GM19397 (cell line): ENCODE data around the gene OR52W1.

Source experiments
- ATAC-seq: cut with Tn5 transposase; IDR thresholded peaks from one replicate; pipeline ENCODE4 v1.9.1; 2021; ENCODE audit warnings: mild to moderate bottlenecking, moderate library complexity; ENCODE audit not compliant: unreplicated experiment

The OR52W1 gene, protein sequence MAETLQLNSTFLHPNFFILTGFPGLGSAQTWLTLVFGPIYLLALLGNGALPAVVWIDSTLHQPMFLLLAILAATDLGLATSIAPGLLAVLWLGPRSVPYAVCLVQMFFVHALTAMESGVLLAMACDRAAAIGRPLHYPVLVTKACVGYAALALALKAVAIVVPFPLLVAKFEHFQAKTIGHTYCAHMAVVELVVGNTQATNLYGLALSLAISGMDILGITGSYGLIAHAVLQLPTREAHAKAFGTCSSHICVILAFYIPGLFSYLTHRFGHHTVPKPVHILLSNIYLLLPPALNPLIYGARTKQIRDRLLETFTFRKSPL

DNA sequence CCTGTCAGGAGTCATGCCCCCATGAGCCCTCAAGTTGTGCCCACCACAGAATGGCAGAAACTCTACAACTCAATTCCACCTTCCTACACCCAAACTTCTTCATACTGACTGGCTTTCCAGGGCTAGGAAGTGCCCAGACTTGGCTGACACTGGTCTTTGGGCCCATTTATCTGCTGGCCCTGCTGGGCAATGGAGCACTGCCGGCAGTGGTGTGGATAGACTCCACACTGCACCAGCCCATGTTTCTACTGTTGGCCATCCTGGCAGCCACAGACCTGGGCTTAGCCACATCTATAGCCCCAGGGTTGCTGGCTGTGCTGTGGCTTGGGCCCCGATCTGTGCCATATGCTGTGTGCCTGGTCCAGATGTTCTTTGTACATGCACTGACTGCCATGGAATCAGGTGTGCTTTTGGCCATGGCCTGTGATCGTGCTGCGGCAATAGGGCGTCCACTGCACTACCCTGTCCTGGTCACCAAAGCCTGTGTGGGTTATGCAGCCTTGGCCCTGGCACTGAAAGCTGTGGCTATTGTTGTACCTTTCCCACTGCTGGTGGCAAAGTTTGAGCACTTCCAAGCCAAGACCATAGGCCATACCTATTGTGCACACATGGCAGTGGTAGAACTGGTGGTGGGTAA lies at the start of gene OR52W1:
Gene OR52W1, plus strand, starts transcription at position 51 of the 637 bp plus-strand sequence. Its CDS starts 0 bp downstream, at position 51.
- ATAC-seq: no peak

DNA sequence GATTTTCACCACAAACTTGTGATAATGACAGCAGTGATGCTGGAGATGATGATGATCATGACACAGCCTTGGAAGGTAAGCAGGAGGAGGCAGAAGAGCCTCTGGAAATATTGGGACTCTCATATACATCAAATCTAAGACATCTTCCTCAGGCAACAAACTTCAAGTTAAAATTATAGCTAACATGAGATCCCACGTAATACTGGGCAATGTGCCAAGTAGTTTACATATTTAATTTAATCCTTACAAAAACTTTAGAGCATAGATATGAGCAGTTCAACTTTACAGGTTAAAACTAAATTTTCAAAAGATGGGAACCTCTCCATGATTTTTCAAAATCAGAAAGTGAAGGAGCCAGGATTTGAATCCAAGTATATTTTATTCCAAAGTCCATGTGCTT lies 47.9 kb upstream of the OR52W1 start:
- no peak for ATAC-seq

DNA sequence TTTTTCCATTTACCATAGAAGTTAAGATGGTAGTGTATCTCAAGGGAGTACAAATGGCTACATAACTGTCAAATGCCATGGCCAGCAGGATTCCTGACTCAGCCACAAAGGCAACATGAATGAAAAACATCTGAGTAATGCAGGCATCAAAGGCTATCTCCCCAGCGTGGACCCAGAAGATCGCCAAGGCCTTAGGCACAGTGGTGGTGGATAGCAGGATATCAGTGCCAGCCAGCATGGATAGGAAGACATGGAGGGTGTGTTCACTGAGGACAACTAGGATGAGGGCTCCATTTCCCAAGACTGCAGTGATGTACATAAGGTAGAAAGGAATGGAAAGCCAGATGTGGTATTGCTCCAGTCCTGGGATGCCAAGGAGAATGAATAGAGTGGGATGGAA lies 46.9 kb upstream of the OR52W1 start:
- ATAC-seq: no peak

DNA sequence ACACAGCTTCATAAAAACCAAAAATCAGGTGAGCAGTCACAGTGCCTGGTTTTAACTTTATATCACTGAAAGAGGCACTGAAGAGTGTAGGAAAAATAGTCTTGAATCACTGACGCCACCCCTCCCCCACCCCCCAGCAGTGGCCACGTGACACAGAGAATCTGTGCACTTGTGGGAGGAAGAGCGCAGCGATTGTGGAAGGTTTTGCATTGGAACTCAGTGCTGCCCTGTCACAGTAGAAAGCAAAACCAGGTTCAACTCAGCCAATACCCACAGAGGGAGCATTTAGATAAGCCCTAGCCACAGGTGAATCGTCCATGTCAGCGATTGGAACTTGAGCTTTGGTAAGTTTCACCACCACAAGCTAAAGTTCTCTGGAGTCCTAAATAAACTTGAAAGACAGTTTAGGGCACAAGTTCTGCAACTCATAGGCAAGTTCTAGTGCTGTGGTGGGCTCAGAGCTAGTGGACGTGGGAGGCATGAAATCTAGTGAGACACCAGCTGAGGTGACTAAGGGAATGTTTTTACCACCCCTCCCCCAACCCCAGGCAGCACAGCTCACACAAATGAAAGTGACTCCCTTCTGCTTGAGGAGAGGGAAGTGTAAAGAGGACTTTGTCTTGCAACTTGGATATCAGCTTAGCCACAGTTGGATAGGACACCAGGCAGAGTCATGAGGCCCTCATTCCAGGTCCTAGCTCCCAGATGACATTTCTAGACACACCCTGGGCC lies 42.2 kb upstream of the OR52W1 start:
- no peak for ATAC-seq

DNA sequence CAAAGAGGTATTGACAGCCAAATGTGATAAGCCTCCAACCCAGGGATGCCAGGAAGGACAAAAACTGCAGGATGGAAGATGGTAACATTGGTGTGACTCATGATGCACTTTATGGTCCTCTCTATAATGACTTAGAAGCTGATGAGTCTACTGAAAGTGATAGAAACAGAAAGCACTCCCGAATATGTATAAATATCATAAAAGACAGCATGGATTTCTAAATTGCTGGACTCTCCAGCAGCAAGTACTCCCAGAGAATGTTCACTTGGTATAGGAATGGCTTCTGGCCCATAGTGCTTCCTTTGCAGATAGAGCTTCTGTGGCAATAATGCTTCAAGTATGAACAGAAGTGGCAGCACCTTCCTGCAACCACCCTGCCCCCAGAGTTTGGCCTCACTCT lies 28.8 kb upstream of the OR52W1 start, which contains the start of gene OR52B2:
Gene OR52B2, minus strand, starts transcription at position 101 of the 400 bp plus-strand sequence. Its CDS starts 0 bp downstream, at position 101.
- no peak for ATAC-seq

DNA sequence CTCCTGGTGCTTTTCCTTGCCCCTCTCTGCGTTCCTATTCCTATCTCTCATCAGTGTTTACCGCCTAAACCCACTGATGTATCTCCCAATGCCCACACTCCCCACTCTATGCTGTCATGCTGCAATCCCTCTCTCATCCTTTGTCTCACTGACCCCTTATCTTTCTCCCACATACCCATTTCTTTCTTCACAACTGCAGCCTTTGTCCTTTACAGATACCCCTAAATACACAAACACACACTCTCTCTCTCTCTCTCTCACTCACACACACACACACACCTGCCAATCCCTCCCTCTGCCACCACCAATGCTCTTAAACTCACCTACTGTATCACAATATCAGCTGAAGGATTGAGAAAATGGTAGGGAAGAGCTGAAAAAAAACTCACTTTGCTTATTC lies 23.6 kb upstream of the OR52W1 start:
- no peak for ATAC-seq

DNA sequence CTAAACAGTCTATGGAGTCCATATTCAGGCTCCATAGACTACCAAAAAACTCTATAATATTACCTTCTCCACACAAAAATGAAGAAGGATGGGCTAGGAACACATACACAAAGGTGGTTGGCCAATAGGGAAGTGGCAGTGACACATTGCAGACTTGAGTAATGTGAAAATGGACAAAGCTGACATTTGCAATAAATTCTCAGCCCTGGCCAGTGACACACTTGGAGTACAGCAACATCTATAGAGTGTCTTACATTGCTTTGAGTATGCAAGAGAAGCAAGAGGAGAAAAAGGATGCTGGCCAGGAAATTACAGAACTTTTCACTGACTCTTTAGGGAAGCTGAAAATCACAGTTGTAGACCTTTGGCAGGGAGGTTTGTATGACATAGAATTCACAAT lies 7.3 kb upstream of the OR52W1 start:
- no peak for ATAC-seq

DNA sequence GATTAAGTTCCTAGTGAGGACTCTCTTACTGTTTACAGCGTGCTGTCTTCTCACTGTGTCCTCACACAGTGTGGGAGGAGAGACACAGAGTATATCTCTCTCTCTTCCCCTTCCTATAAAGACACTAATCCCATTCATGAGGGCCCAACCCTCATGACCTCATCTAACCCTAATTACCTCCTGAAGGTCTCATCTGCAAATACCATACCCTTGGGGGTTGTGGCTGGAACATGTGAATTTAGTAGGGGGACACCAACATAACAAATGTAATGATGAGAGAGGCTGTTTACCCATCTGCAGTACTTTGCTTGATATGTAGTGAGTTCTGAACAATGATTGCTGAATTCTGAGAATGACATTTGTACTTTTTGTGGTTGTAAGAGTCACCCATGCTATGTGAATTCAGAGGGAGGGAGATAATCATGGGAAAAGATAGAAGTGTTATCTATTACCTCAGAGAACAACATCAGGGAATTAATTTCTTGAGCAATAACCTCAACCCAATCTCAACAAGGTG lies 4.9 kb upstream of the OR52W1 start:
- no peak for ATAC-seq

DNA sequence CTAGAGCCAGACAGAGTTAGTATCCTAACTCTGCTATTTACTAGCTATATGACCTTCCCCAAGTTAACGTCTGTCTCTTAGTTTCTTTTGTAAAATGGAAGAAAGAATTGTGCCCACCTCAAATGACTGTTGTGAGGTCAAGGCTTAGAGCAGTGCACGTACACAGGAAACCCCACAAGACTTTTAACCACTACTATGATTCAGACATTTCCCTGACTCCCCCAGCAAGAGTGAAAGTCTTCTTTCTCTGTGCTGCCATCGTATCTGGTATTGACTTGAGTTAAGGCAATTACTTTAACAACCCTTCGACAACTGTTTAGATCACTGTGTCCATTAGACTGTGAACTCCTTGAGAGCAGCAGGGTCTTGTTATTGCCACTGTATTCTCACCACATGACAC lies 2.6 kb upstream of the OR52W1 start:
- no peak for ATAC-seq

DNA sequence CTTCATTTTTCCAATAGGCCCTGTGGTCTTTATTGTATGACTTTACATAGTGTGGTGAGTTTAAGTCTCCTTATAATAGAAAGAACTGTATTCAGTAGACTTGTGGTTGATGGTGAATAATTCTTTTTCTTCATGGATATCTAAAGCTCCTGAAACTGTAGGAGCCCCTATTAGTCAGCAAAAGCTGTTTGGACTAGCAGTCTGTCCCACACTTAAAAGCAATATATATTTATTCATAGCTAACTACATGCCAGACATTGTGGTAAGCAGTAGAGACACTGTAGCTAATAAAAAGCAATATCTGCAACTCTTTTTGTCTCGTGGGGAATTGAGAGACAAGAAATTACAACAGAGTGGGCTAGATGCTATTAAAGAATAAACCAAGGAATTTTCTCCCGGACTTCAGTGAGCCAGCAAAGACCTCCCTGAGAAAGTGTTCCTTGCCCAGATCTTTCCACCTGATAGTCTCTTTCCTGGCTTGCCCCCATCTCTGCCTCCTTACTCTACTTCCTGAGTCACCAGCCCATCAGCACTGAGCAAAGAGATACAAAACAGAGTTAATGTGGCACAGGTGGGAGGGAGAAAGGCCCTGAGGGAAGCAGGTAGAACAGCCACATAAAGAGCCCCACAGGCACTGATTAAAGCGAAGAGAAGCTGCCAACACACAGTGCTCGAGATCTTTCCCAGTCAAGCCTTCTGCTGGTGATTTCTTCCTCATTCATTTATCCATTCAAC lies 1.4 kb upstream of the OR52W1 start:
- no peak for ATAC-seq

DNA sequence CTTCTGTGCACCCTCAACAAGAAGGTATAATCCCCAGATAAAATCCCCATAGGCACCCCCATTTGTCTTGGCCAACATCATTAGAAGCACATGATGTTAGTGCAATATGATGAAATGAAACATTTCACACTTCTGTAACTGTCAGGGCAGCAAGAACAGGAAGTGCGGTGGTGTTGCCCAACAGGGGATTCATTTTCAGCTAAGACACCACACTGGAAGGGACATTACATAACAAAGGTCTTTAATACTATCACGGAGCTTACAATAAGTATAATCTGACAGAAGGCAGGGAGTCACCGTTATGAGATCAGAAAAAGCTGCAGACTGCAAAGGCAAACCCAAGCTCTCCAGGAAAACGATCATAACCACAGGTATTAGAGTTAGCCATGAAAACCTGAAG lies 2.0 kb downstream of the OR52W1 start:
- ATAC-seq: no peak

DNA sequence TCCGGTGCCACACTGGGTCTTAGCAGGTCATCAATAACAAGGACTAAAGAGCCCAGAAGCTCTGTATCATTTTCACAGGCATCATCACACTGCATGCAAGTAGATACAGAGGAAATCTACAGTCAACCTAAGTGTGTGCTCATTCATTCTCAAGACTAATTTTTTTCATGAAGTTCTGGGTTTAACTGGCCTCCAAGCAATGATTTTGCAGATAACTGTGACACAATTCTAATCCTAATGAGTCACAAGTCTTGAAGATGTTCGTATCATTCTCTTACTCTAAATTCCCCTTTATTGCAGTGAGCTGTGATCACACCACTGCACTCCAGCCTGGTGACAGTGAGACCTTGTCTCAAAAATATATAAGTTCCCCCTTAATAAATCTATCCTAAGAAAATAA lies 2.5 kb downstream of the OR52W1 start:
- no peak for ATAC-seq

DNA sequence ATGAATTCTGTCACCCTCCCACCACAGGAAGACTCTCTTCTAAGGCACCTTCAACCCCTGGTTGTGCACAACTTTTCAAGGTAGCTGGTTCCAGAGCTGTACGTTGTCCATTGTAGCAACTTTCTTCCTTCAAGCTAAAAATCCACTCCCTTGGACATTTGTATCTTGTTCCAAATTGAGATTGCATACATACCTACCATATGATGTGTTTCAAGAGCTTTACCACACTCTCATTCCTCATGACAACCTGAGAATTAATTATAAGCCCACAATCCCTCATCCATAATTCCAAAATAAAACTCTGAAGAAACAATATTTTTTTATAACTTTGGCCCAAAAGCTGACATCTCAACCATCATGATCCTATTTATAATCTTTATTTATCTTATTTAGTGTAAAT lies 3.0 kb downstream of the OR52W1 start:
- no peak for ATAC-seq

DNA sequence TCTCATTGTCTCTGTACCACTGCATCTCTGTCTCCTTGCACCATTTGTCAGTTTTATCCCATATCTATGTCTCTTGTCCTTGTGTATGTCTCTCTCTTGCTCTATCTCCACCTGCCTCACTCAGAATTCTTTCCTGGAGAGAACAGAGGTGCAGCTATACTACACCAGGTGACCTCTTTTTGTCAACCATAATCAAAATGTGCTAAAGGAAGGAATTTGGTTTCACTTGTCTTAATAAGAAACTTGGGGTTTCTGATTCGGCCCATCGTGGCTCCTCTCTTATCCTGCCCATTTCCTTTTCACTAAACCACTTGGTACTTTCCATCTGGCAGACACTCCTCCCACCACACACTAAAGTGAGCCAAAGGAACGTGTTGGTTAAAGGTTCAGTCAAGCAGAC lies 4.3 kb downstream of the OR52W1 start:
- ATAC-seq: peak; percentile 58

DNA sequence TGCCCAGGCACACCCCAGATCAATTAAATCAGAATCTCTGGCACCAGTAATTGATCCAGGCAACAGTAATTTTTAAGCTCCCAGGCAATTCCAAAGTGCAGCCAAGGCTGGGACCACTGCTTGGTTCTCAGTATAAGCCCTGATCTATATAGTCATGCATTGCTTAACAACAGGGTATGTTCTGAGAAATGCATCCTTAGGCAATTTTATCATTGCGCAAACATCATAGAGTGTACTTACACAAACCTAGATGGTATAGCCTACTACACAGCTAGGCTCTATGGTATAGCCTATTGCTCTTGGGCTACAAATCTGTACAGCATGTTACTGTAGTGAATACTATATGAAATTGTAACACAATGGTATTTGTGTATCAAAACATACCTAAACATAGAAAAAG lies 5.7 kb downstream of the OR52W1 start:
- ATAC-seq: no peak

DNA sequence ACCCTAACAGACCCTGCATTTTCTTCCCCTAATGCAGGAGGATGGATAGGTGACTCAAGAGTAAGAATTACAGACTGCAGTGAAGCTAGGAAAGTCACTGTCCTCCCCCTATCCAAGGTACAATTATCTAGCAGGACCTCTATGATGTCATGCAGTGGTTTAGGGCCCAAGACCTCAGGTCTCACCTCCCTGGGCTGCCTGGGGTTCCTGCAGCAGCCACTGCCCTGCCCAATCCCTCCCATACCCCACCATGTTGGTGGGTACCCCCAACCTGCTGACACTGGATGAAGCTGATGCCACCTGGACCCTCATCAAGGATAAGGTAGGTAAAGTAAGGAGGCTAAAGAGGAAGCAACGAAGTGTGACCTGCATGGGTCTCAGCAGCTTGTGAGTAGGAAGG lies 6.3 kb downstream of the OR52W1 start, which contains the start of gene C11orf42:
Gene C11orf42, plus strand, starts transcription at position 192 of the 400 bp plus-strand sequence. Its CDS starts 59 bp downstream, at position 251.
- no peak for ATAC-seq

DNA sequence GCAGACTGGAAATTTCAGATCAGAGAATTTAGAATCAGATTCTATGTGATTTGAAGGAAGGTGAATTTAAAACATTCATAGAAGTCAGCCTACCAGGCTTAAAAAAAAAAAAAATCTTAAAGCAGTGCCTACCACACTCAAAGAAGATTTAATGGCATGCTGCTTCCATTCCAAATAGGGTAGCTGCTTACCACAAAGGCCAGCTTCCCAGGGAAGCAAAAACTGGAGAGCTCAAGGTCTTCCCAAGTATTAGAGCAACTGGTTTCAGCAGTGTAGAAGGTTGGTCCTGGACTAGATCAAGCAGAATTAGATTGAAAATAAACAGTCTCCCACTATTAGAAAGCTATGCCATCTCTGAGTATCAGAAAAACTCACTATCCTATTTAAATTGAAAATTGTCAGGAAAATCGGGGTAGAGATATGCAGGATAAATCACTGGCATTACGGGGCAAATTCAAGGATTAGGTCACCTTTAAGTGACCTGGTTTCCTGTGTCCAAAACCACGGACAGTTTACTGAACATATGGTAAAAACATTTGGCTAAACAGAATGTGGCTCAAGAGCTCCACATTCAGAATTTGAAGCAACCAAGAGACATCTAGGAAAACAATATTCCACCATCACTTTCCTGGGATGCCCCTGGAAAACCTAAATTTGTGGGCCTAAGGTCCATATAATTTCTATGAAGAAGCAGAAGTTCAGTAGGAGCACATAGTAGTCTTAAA lies 7.6 kb downstream of the OR52W1 start:
- ATAC-seq: no peak

DNA sequence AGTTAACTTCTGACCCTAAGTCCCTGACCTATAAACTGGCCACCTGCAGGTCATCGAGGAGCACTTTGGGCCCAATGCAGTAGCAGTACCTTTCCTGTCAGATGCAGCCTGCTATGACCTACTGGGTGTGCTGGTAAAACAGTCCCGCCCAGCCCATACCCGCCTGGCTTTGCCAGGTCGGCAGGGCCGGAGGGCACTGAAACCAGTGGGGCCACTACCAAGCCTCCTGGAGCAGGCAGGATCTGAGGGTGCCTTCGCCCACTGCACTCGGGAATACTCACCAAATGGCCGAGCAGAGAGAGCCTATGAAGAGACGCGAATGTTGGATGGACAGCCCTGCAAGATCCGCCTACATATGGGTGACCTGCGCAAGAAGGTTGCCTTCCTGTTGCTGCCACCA lies 10.8 kb downstream of the OR52W1 start:
- no peak for ATAC-seq

DNA sequence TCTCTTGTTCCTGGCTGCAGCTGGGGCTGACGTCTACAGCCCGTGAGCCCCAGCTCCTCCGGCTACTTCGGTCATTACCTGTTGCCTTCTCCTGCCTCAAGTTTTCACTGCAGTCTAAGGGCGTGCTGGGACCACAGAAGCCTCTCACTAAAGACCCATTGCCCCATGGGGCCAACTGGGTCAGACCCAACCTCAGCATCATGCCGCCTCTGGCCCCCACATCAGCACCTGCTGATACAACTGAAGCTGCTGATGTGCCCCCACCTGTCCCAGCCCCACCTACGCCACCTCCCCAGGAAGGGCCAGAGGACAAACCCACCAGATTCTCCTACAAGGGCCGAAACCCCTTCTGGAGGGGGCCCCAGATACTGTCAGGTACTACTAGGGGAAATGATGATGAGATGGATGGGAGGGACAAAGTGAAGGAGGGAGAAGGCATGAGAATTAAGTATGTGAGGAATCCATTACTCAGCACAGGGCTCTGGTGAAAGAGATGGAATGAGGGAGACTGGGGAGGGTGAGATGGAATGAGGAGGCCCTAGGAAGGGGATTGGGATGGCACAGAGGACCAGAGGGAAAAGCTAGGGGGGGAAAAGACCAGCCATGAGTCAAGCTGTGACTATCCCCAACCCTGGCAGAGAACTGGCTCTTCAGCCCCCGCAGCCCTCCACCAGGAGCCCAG lies 11.4 kb downstream of the OR52W1 start:
- ATAC-seq: no peak

DNA sequence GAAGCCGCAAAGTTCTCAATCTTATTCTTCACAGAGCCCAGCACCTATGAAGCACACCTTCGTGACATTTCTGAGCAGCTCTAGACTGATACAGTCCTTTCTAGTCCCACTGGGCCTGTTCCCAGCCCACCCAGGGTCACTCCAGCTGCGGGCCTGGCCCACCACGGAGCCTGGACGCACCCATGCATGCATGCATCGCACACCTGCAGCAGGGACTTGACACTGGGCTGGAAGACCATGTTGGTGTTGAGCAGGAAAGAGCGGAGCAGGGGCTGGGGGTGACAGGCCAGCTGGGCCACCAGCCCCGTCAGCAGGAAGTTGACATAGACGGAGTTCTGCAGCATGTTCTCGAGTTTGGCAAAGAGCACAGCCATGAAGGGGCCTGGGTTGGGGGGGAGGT lies 15.5 kb downstream of the OR52W1 start:
- ATAC-seq: no peak
